GM19397 (cell line): ENCODE results near the gene COMMD10.

Source experiments
- ATAC-seq: cut with Tn5 transposase; IDR thresholded peaks from one replicate; pipeline ENCODE4 v1.9.1; 2021; ENCODE audit warnings: mild to moderate bottlenecking, moderate library complexity; ENCODE audit not compliant: unreplicated experiment

The COMMD10 gene

GRCh38 chr5:116209166-116209565 lies 124.3 kb downstream of the COMMD10 start:
- ATAC-seq = no peak

- ATAC-seq = no peak
These were observed 127.4 kb downstream of the COMMD10 start for GRCh38 chr5:116212225-116212624.

- ATAC-seq = no peak
These were observed 131.4 kb downstream of the COMMD10 start for GRCh38 chr5:116216246-116216645.

- ATAC-seq = no peak
These were observed 140.6 kb downstream of the COMMD10 start for GRCh38 chr5:116225281-116225922.

GRCh38 chr5:116229131-116229689 lies 144.4 kb downstream of the COMMD10 start:
- ATAC-seq = no peak

GRCh38 chr5:116231288-116231687 lies 146.5 kb downstream of the COMMD10 start:
- no peak for ATAC-seq

- no peak for ATAC-seq
These were observed 149.9 kb downstream of the COMMD10 start for GRCh38 chr5:116234681-116235080.

GRCh38 chr5:116237917-116238500 lies 153.2 kb downstream of the COMMD10 start:
- no peak for ATAC-seq

- ATAC-seq = no peak
These were observed 157.5 kb downstream of the COMMD10 start for GRCh38 chr5:116242343-116242742.

GRCh38 chr5:116248432-116248831 lies 163.6 kb downstream of the COMMD10 start:
- ATAC-seq = no peak

- ATAC-seq = no peak
These were observed 164.8 kb downstream of the COMMD10 start for GRCh38 chr5:116249648-116250047.

- no peak for ATAC-seq
These were observed 171.9 kb downstream of the COMMD10 start for GRCh38 chr5:116256717-116257116.

- ATAC-seq = no peak
These were observed 180.6 kb downstream of the COMMD10 start for GRCh38 chr5:116265471-116265870.

GRCh38 chr5:116271446-116272025 lies 186.7 kb downstream of the COMMD10 start:
- no peak for ATAC-seq

GRCh38 chr5:116272281-116272941 lies 187.6 kb downstream of the COMMD10 start:
- no peak for ATAC-seq

- peak; percentile 97 for ATAC-seq
These were observed 188.8 kb downstream of the COMMD10 start for GRCh38 chr5:116273448-116274242.

GRCh38 chr5:116274251-116274650 lies 189.4 kb downstream of the COMMD10 start:
- no peak for ATAC-seq

- no peak for ATAC-seq
These were observed 190.5 kb downstream of the COMMD10 start for GRCh38 chr5:116275282-116275681.

- ATAC-seq = no peak
These were observed 192.1 kb downstream of the COMMD10 start for GRCh38 chr5:116276952-116277351.

GRCh38 chr5:116280149-116280803 lies 195.5 kb downstream of the COMMD10 start:
- ATAC-seq = no peak
